RWPE2 (cell line): Measurements from ENCODE around the gene MORN5.

Experiments used
- ATAC-seq: fragments of 200-7000 bp; cut with Tn5 transposase; 3 replicates; pipeline ENCODE4 v1.9.1; 2021; ENCODE audit warnings: low read depth
- DNase-seq: peaks from one replicate; pipeline ENCODE4 v3.0.0-alpha.2; 2020; ENCODE audit warnings: low spot score
- H3K27ac ChIP-seq: fragments of 450-650 bp; 2 replicates; pipeline ENCODE4 v1.5.1; 2017; ENCODE audit warnings: mild to moderate bottlenecking; ENCODE audit not compliant: poor library complexity, severe bottlenecking
- H3K27me3 ChIP-seq: fragments of 250-450 bp; sonication (Bioruptor Pico); 2 replicates; pipeline ENCODE4 v1.5.1; 2021; ENCODE audit warnings: mild to moderate bottlenecking, moderate library complexity; ENCODE audit not compliant: insufficient read depth, poor library complexity, severe bottlenecking
- H3K36me3 ChIP-seq: fragments of 250-450 bp; sonication (Bioruptor Pico); 2 replicates; pipeline ENCODE4 v1.5.1; 2020; ENCODE audit warnings: low read depth, mild to moderate bottlenecking, moderate library complexity
- H3K4me1 ChIP-seq: fragments of 250-450 bp; sonication (Bioruptor Pico); 2 replicates; pipeline ENCODE4 v1.5.1; 2021; ENCODE audit warnings: mild to moderate bottlenecking, moderate library complexity; ENCODE audit not compliant: insufficient read depth, poor library complexity, severe bottlenecking
- H3K4me3 ChIP-seq: fragments of 250-450 bp; sonication (Bioruptor Pico); 2 replicates; pipeline ENCODE4 v1.5.1; 2021; ENCODE audit warnings: mild to moderate bottlenecking, moderate library complexity; ENCODE audit not compliant: severe bottlenecking
- H3K9me3 ChIP-seq: fragments of 250-450 bp; sonication (Bioruptor Pico); 2 replicates; pipeline ENCODE4 v1.5.1; 2021; ENCODE audit warnings: mild to moderate bottlenecking, moderate library complexity; ENCODE audit not compliant: severe bottlenecking
- TF ChIP-seq, protein P1 (sequence below): fragments of 450-650 bp; IDR thresholded peaks from one replicate; pipeline ENCODE4 v1.5.1; 2017; ENCODE audit warnings: mild to moderate bottlenecking, moderate library complexity; ENCODE audit not compliant: poor library complexity, severe bottlenecking

The MORN5 gene

DNA sequence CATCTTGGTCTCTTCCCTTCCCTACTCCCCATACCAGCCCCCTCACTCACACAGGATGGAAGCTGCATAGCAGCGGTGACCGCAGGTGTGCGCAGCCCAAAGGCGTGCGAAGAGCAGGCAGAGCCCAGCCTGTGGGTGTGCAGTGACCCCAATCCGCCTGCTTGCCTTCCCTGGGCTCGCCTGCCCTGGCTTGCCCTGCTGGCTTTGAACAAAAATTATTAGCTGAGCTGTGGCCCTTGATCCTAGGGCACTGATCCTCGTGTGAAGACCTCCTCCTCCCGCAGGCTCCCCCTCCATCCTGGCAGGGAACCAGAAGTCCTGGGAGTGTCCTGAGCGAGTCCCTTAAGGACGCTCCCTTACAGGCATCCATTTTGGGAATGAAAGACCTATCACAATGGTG lies 31.9 kb downstream of the MORN5 start:
- Histone ChIP-seq H3K4me3 (no peak overlapping the region), H3K9me3 (no peaks in the 10 kb centered on the region), H3K27me3 (no peaks in the 10 kb centered on the region), H3K4me1 (no peaks in the 10 kb centered on the region), H3K27ac (no peak overlapping the region), H3K36me3 (no peaks in the 10 kb centered on the region)
- TF ChIP-seq, protein P1, sequence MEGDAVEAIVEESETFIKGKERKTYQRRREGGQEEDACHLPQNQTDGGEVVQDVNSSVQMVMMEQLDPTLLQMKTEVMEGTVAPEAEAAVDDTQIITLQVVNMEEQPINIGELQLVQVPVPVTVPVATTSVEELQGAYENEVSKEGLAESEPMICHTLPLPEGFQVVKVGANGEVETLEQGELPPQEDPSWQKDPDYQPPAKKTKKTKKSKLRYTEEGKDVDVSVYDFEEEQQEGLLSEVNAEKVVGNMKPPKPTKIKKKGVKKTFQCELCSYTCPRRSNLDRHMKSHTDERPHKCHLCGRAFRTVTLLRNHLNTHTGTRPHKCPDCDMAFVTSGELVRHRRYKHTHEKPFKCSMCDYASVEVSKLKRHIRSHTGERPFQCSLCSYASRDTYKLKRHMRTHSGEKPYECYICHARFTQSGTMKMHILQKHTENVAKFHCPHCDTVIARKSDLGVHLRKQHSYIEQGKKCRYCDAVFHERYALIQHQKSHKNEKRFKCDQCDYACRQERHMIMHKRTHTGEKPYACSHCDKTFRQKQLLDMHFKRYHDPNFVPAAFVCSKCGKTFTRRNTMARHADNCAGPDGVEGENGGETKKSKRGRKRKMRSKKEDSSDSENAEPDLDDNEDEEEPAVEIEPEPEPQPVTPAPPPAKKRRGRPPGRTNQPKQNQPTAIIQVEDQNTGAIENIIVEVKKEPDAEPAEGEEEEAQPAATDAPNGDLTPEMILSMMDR: no peak
- ATAC-seq (peak; percentile 30; the same call in 1 of the 3 replicates), DNase-seq (no peak)

DNA sequence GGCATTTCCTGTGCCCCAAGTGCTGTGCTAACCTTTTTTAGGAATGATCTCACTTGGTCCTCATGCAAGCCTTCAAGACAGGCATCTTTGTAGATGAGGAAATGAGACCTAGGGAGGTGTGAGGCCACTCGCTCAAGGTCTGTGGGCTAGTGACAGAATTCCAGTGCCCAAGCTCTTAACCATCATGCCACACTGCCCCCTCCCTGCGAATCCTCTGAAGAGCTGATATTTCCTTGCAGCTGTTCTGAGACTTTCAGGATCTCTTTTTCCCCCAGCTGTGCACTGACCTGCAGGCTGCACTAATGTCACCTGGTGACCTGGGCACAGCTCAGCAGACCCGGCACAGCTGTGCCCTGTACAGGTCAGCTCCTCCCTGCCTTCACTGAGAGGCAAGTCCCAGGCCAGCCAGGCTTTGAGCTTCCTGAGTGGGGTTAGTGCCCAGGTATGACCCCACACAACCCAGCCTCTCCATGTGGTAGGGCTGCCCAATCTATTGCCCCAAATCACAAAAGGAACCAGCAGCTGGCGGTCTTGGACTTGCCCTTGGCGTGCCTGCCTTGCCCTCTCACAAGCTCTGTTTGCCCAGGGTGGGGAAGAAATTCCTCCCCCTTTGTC lies 32.7 kb downstream of the MORN5 start:
- no peaks in the 10 kb centered on the region for H3K9me3 ChIP-seq
- ATAC-seq (no peak), DNase-seq (no peak)
- H3K36me3 ChIP-seq: no peaks in the 10 kb centered on the region
- no peaks in the 10 kb centered on the region for H3K27me3 ChIP-seq
- no peak overlapping the region for H3K4me3 ChIP-seq
- TF ChIP-seq, protein P1: no peak
- H3K27ac ChIP-seq: no peak overlapping the region
- no peaks in the 10 kb centered on the region for H3K4me1 ChIP-seq

DNA sequence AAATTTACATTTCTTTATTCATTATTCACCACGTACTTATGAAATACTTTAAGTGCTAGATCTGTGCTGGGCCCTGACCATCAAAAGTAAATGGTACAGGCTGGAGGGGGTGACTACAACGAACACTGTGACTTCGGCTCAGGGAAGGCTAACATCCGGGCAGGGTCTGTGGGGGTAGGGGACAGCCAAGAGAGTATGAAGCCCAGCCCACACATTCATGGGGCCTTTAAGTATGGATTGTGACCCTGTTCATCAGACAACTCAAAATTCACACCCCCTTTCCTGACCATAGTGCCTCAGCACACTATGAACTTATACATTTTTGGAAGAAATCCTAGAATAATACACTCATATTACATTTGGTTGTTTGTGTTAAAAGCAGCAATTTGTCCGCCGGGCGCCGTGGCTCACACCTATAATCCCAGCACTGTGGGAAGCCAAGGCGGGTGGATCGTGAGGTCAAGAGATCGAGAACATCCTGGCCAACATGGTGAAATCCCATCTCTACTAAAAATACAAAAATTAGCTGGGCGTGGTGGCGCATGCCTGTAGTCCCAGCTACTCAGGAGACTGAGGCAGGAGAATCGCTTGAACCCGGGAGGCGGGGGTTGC lies 33.3 kb downstream of the MORN5 start:
- no peak for DNase-seq
- H3K27me3 ChIP-seq: no peaks in the 10 kb centered on the region
- no peak for ATAC-seq
- TF ChIP-seq, protein P1: no peak
- no peak overlapping the region for H3K27ac ChIP-seq
- no peaks in the 10 kb centered on the region for H3K9me3 ChIP-seq
- H3K36me3 ChIP-seq: no peaks in the 10 kb centered on the region
- H3K4me3 ChIP-seq: no peak overlapping the region
- H3K4me1 ChIP-seq: no peaks in the 10 kb centered on the region

DNA sequence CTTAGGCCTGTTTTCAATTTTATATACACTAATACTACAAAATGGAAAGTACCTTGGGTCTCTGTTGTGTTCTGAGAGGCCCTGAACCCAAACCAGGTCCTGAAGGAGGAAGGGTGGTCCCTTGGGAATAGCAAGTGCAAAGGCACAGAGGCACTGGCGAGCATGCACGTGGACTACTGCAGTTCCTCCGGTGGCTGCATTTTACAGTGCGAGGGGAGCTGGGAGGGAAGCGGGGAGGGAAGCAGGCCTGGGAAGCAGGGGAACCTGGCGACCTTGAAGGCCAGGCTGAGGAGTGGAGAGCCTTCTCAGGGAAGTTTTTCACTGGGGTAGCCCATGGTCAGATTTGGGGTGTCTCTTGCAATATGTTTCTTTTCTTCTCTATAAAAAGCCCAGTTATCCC lies 33.9 kb downstream of the MORN5 start:
- H3K27ac ChIP-seq: no peak overlapping the region
- DNase-seq (no peak), ATAC-seq (no peak)
- no peaks in the 10 kb centered on the region for H3K4me1 ChIP-seq
- TF ChIP-seq, protein P1: no peak
- no peaks in the 10 kb centered on the region for H3K9me3 ChIP-seq
- no peaks in the 10 kb centered on the region for H3K36me3 ChIP-seq
- H3K27me3 ChIP-seq: no peaks in the 10 kb centered on the region
- no peak overlapping the region for H3K4me3 ChIP-seq

DNA sequence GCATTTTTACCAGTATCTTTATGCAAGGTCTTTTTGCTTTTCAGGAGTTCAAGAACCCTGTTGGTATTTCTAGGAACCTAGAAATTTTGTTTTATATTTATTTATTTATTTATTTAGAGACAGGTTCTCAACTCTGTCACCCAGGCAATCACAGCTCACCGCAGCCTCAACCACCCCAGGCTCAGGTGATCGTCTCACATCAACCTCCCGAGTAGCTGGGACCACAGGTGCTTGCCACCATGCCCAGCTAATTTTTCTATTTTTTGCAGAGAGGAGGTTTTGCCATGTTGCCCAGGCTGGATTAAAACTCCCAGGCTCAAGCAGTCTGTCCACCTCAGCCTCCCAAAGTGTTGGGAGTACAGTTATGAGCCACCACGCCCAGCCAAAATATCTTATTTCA lies 36.2 kb downstream of the MORN5 start:
- TF ChIP-seq, protein P1: no peak
- no peaks in the 10 kb centered on the region for H3K4me1 ChIP-seq
- H3K36me3 ChIP-seq: no peaks in the 10 kb centered on the region
- H3K27me3 ChIP-seq: no peaks in the 10 kb centered on the region
- no peak overlapping the region for H3K4me3 ChIP-seq
- no peak for DNase-seq
- no peak overlapping the region for H3K27ac ChIP-seq
- no peaks in the 10 kb centered on the region for H3K9me3 ChIP-seq
- ATAC-seq: no peak
